K562 (cell line): Measurements from ENCODE around the gene ANKRD24. TPM values are rescaled to one million over a fixed set of nuclear protein-coding genes. Genes with fewer than 3 reads are reported as not detected.

Source experiments
- ATAC-seq: fragments of 200-7000 bp; cut with Tn5 transposase; 3 replicates; pipeline ENCODE4 v1.9.1; 2020; ENCODE audit warnings: moderate library complexity
- BruUV-seq: library from RNA; stranded (reverse); fragments of 400-500 nt; replicated peaks from 2 replicates; lab custom pipeline; 2021; lab: Mats Ljungman, UMichigan
- CTCF ChIA-PET: fragments of 300-600 bp; formaldehyde crosslinking; extraction: SDS; loops from one replicate; lab custom pipeline; 2021; ENCODE audit warnings: low intra/inter-chr PET ratio; lab: Yijun Ruan, JAX
- POLR2A ChIA-PET: fragments of 300-600, 350-650 bp; sonication (Branson Sonifier 250); formaldehyde crosslinking; extraction: SDS; loops from one replicate; lab custom pipeline; 2021; ENCODE audit warnings: antibody characterized with exemption, inconsistent platforms; lab: Yijun Ruan, JAX
- DNase-seq, 4 experiments: peaks; one replicate each; pipeline versions ENCODE4 v3.0.0 to v3.0.0-alpha.2; 2011 to 2018; ENCODE audit warnings: low spot score in 3 of 4, mixed read lengths in 3 of 4; ENCODE audit errors: extremely low read depth in 1 of 4
- FAIRE-seq: peaks from 2 replicates; lab custom pipeline; 2011; peaks lifted over from hg19 to GRCh38; lab: Jason Lieb, UNC
- H2AFZ ChIP-seq: 2 replicates; pipeline ENCODE4 v1.6.0; 2011; ENCODE audit warnings: low read depth, low read length, control low read depth, inconsistent platforms
- H3K27ac ChIP-seq: fragments of 200-600 bp; 3 replicates; pipeline ENCODE4 v1.8.0; 2011; ENCODE audit warnings: low read depth, mild to moderate bottlenecking, control low read depth, inconsistent platforms, low read length, moderate library complexity, mixed read lengths; ENCODE audit errors: extremely low read depth
- H3K27me3 ChIP-seq, 2 experiments: fragments of 300-600 bp in 1 of 2; 2 replicates in 1 of 2; 3 replicates in 1 of 2; pipeline versions ENCODE4 v1.6.0 to v1.8.0; 2011; ENCODE audit warnings: inconsistent platforms in 2 of 2, low read length in 2 of 2, mild to moderate bottlenecking in 1 of 2, mixed read lengths in 1 of 2, moderate library complexity in 1 of 2; ENCODE audit not compliant: control insufficient read depth in 2 of 2, insufficient read depth in 2 of 2
- H3K36me3 ChIP-seq: fragments of 300-600 bp; 3 replicates; pipeline ENCODE4 v1.8.0; 2011; ENCODE audit warnings: mild to moderate bottlenecking, low read length, inconsistent platforms; ENCODE audit not compliant: control insufficient read depth, insufficient read depth
- H3K4me1 ChIP-seq, 2 experiments: fragments of 200-600 bp in 1 of 2; replicated peaks in 1 of 2; 2 replicates in 1 of 2; 3 replicates in 1 of 2; pipeline versions ENCODE4 v1.5.1 to v1.8.0; 2011; ENCODE audit warnings: inconsistent platforms in 2 of 2, low read length in 2 of 2, mild to moderate bottlenecking in 1 of 2, mixed read lengths in 1 of 2, moderate library complexity in 1 of 2; ENCODE audit not compliant: control insufficient read depth in 2 of 2, insufficient read depth in 2 of 2
- H3K4me2 ChIP-seq: 2 replicates; pipeline ENCODE4 v1.6.1; 2011; ENCODE audit warnings: low read length, control low read depth, inconsistent platforms, mixed read lengths; ENCODE audit not compliant: insufficient read depth
- H3K4me3 ChIP-seq: fragments of 200-600 bp; sonication (generic), shearing (Covaris generic); 2 replicates; pipeline ENCODE4 v1.5.1; 2016; ENCODE audit warnings: control low read depth, inconsistent platforms
- H3K79me2 ChIP-seq: fragments of 200-600 bp; 3 replicates; pipeline ENCODE4 v1.8.0; 2011; ENCODE audit warnings: low read length, inconsistent platforms; ENCODE audit not compliant: control insufficient read depth, insufficient read depth
- H3K9ac ChIP-seq, 2 experiments: 2 replicates each; pipeline versions ENCODE4 v1.6.0 to v1.6.1; 2011; ENCODE audit warnings: low read depth in 2 of 2, low read length in 2 of 2, control low read depth in 1 of 2, inconsistent platforms in 1 of 2, mild to moderate bottlenecking in 1 of 2, mixed read lengths in 1 of 2; ENCODE audit not compliant: insufficient read depth in 1 of 2
- H3K9me1 ChIP-seq: one replicate; pipeline ENCODE4 v1.6.0; 2011; ENCODE audit warnings: inconsistent platforms, mild to moderate bottlenecking, low read length, moderate library complexity; ENCODE audit not compliant: control insufficient read depth, insufficient read depth
- H3K9me3 ChIP-seq: replicated peaks from 2 replicates; pipeline ENCODE4 v1.5.1; 2011; ENCODE audit warnings: low read depth, low read length, inconsistent platforms; ENCODE audit not compliant: control insufficient read depth, insufficient read depth
- H4K20me1 ChIP-seq: replicated peaks from 2 replicates; pipeline ENCODE4 v1.6.1; 2011; ENCODE audit warnings: low read length, inconsistent platforms, mixed read lengths; ENCODE audit not compliant: control insufficient read depth, insufficient read depth
- ARID1B ChIP-seq: fragments of 450-650 bp; IDR thresholded peaks from 2 replicates; pipeline ENCODE4 v1.6.1; 2016; ENCODE audit warnings: antibody characterized with exemption, mild to moderate bottlenecking, inconsistent platforms
- BRD4 ChIP-seq: fragments of 200-600 bp; sonication (generic); IDR thresholded peaks from 2 replicates; pipeline ENCODE4 v1.6.1; 2017; ENCODE audit warnings: inconsistent platforms
- CCAR2 ChIP-seq: fragments of 200-400 bp; formaldehyde crosslinking; IDR thresholded peaks from 2 replicates; pipeline ENCODE4 v1.6.1; 2017; ENCODE audit warnings: mild to moderate bottlenecking, low read depth, low read length
- CHD1 ChIP-seq: fragments of 200-600 bp; sonication (generic); IDR thresholded peaks from one replicate; pipeline ENCODE4 v1.6.1; 2012; ENCODE audit warnings: mild to moderate bottlenecking, moderate library complexity, low read length, inconsistent platforms
- DACH1 ChIP-seq: fragments of 450-650 bp; IDR thresholded peaks from 2 replicates; pipeline ENCODE4 v1.6.1; 2018; ENCODE audit not compliant: partially characterized antibody
- FOXJ2 ChIP-seq: fragments of 200-800 bp; sonication (Bioruptor generic); IDR thresholded peaks from 2 replicates; pipeline ENCODE4 v1.6.1; 2016; ENCODE audit warnings: missing genetic modification characterization, missing compliant biosample characterization
- HMG20B ChIP-seq: fragments of 250-450 bp; sonication (Bioruptor Pico); IDR thresholded peaks from 2 replicates; pipeline ENCODE4 v1.5.0; 2021; ENCODE audit warnings: mild to moderate bottlenecking
- MEF2D ChIP-seq: conservative IDR thresholded peaks from 2 replicates; pipeline ENCODE4 v1.6.1; 2016; ENCODE audit warnings: low read depth, missing genetic modification characterization, missing compliant biosample characterization
- NFXL1 ChIP-seq: fragments of 450-650 bp; formaldehyde crosslinking; IDR thresholded peaks from 2 replicates; pipeline ENCODE4 v1.4.0; 2021; ENCODE audit warnings: mild to moderate bottlenecking
- RHOXF2B ChIP-seq: fragments of 250-450 bp; sonication (Bioruptor Pico); conservative IDR thresholded peaks from 2 replicates; pipeline ENCODE4 v1.5.1; 2021
- SMC3 ChIP-seq: conservative IDR thresholded peaks from 2 replicates; pipeline ENCODE4 v1.6.1; 2011; ENCODE audit warnings: low read depth, low read length, improper control_type of control experiment; ENCODE audit not compliant: insufficient read depth
- ZBTB1 ChIP-seq: sonication (generic); formaldehyde crosslinking; IDR thresholded peaks from 2 replicates; pipeline ENCODE4 v1.8.1; 2023; ENCODE audit warnings: missing genetic modification reagents, low read depth, mild to moderate bottlenecking, borderline replicate concordance
- ZFP30 ChIP-seq: fragments of 250-450 bp; sonication (Bioruptor Pico); IDR thresholded peaks from 2 replicates; pipeline ENCODE4 v1.8.0; 2022; ENCODE audit warnings: moderate library complexity, mild to moderate bottlenecking, inconsistent platforms, borderline replicate concordance
- WGBS: fragments of 100-300 bp; shearing (Covaris generic); methylation state at CpG from one replicate; pipeline ENCODE4 v1.1.6; 2016; ENCODE audit warnings: low coverage, mixed read lengths; ENCODE audit not compliant: insufficient coverage; ENCODE audit errors: missing lambda C conversion rate; 5-methylcytosine and 5-hydroxymethylcytosine counted together
- in situ Hi-C: fragments of 300-500 bp; cut with MboI; formaldehyde crosslinking; loops from 4 replicates; pipeline ENCODE4 v1.15.0; 2018; ENCODE audit warnings: inconsistent platforms, mixed read lengths
- intact Hi-C: fragments of 100-400 bp; cut with micrococcal nuclease; formaldehyde crosslinking; loops from 2 replicates; pipeline ENCODE4 v1.14.2; 2022
- polyA plus RNA-seq, 8 experiments: library from polyadenylated mRNA; depleted of rRNA in 4 of 8; stranded (reverse) in 5 of 8; unstranded in 3 of 8; fragments of >200 nt; fragmentation: Nextera tagmentation in 2 of 8; fragmentation: Illumina TruSeq in 1 of 8; extraction: Ambion mirVana in 2 of 8; extraction: Trizol in 1 of 8; gene quantifications; 2 replicates each; pipeline versions ENCODE4 v1.2.1 to v1.2.3, GENCODE V29; 2011 to 2014; ENCODE audit warnings: inconsistent platforms in 1 of 8, missing spikeins in 1 of 8
- total RNA-seq, 7 experiments: library from RNA; depleted of rRNA in 6 of 7; stranded (reverse); fragments of >200 nt in 6 of 7; fragmentation: Illumina TruSeq in 2 of 7; extraction: Trizol in 2 of 7; gene quantifications; 2 replicates each; pipeline versions ENCODE4 v1.2.1 to v1.2.3, GENCODE V29; 2011 to 2021; ENCODE audit warnings: low replicate concordance in 1 of 7

The ANKRD24 gene
- total and polyA plus RNA-seq, 9 of the 15 experiments (the other 6 are each of a cell fraction or from before 2014, with no cell fraction given) = 0.07 to 0.12 (median 0.09) TPM; not detected in 5

GRCh38 chr19:4266253-4267000, 83.9 kb downstream of the ANKRD24 start:
- H3K9me3 ChIP-seq = no peaks in the 10 kb centered on the region
- H3K27me3 ChIP-seq = no peaks in the 10 kb centered on the region
- 71% methylated on average over 14 of the region's 18 CpGs for WGBS
- peaks cover 38% of the 10 kb centered on the region; the same call in 2 of the 3 replicates for H3K36me3 ChIP-seq
- DNase-seq (peak in 1 of 4 experiments; percentile 2), FAIRE-seq (no peak), ATAC-seq (no peak)
- no peak overlapping the region for H3K27ac ChIP-seq
- no peak overlapping the region for H3K4me2 ChIP-seq
- no peaks in the 10 kb centered on the region; the same call in 1 of the 2 replicates for H4K20me1 ChIP-seq
- no peak overlapping the region for H3K4me3 ChIP-seq
- CTCF ChIA-PET = interaction anchor here (0.6 to 3.8 kb wide), 6 partner anchors 76 to 262 kb away, joined by 3 to 49 read pairs (median 8); partner anchors contain the start of genes MPND and SH3GL1
- POLR2A ChIA-PET = interaction anchor here (0.6 to 1.2 kb wide), 12 partner anchors 10 to 136 kb away, joined by 3 to 8 read pairs (median 4); partner anchors contain the start of genes CHAF1A, MPND and YJU2
- no peaks in the 10 kb centered on the region for H3K79me2 ChIP-seq
- in situ Hi-C loops (no loop called here), intact Hi-C loops (loop anchor here (2.0 kb wide), 2 partner anchors 86 to 134 kb away; partner anchors contain the start of gene SH3GL1)
- BruUV-seq = no TSS peak
- no peak overlapping the region for H2AFZ ChIP-seq
- TF ChIP-seq ZBTB1 (CRISPR knock-in tag) = no peak
- no peak for TF ChIP-seq DACH1
- no peak for TF ChIP-seq ZFP30 (CRISPR knock-in tag)
- TF ChIP-seq RHOXF2B (CRISPR knock-in tag) = no peak
- TF ChIP-seq FOXJ2 (tag) = no peak
- TF ChIP-seq HMG20B (CRISPR knock-in tag) = no peak
- no peak for TF ChIP-seq MEF2D
- TF ChIP-seq CCAR2 = no peak
- no peak for TF ChIP-seq SMC3
- TF ChIP-seq NFXL1 = no peak
- TF ChIP-seq ARID1B = no peak
- no peak for TF ChIP-seq BRD4
- TF ChIP-seq CHD1 = no peak
- H3K9ac ChIP-seq = no peak overlapping the region
- H3K4me1 ChIP-seq = peaks cover 0 to 13% of the 10 kb centered on the region in 2 experiments; a peak in 2 of 5 replicates
- H3K9me1 ChIP-seq = peaks cover 3% of the 10 kb centered on the region
